ENCODE data around the gene CDK18.

CDK18 gene

DNA sequence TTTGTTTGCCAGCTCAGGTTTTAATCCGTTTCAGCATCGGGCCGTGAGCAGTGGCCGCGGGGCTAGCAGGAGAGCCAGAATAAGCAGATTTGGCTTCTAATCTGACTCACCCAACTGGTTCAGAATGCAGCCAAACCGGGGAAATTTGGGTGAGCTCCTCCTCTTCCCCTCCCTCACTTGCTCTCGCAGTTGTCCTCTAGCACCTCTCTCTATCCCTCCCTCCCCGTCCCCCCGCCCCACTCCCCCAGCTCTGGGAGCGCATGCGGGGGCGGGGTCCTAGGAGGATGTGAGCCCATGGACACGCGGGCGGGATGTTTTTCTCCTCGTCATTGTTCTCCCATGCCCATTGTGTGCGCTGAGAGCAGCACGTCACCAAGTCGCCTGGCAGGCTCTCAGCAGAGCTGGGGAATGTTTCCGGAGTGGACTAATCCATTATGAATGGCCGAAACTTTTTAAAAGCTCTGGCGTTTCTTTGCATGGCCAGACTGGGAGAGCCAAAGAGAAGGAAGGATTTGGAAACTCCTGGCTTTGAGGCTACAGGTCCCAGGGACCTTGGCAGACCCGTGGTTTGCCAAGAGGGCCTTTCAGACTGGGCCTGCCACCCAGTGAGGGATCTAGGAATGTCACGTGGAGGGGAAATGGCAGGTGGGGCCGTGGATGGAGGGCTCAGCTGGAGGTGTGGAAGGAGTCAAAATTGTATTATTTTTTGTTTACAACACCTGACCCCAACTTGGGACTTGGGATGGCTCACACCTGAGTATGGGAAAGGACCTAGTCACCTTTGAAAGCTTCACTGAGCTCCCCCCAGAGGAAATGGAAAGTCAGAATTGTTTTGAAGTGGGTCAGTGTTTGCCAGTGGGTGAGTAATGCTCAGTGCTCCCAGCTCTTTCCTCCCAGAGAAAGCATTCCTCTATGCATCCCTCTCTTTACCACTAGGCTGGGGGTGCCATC lies 39.2 kb downstream of the CDK18 start:
- Histone ChIP-seq H3K4me3 (replicated peaks; ENCODE audit: insufficient read depth, low read length) (no peak overlapping the region), H3K27ac (replicated peaks) (no peak overlapping the region), H3K27me3 (ENCODE audit: insufficient read depth, poor library complexity, severe bottlenecking) (peaks cover 16% of the 10 kb centered on the region)
- DNase-seq (ENCODE audit: low read depth in 1 of 2, low spot score in 1 of 2), result no peak
- TF ChIP-seq GABPA (IDR thresholded peaks at IDR 0.05; ENCODE audit: low read depth), result no peak
- TF ChIP-seq, protein P1, sequence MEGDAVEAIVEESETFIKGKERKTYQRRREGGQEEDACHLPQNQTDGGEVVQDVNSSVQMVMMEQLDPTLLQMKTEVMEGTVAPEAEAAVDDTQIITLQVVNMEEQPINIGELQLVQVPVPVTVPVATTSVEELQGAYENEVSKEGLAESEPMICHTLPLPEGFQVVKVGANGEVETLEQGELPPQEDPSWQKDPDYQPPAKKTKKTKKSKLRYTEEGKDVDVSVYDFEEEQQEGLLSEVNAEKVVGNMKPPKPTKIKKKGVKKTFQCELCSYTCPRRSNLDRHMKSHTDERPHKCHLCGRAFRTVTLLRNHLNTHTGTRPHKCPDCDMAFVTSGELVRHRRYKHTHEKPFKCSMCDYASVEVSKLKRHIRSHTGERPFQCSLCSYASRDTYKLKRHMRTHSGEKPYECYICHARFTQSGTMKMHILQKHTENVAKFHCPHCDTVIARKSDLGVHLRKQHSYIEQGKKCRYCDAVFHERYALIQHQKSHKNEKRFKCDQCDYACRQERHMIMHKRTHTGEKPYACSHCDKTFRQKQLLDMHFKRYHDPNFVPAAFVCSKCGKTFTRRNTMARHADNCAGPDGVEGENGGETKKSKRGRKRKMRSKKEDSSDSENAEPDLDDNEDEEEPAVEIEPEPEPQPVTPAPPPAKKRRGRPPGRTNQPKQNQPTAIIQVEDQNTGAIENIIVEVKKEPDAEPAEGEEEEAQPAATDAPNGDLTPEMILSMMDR (IDR thresholded peaks at IDR 0.05; ENCODE audit: insufficient read depth, low read length), result no peak
- TF ChIP-seq, protein P2, sequence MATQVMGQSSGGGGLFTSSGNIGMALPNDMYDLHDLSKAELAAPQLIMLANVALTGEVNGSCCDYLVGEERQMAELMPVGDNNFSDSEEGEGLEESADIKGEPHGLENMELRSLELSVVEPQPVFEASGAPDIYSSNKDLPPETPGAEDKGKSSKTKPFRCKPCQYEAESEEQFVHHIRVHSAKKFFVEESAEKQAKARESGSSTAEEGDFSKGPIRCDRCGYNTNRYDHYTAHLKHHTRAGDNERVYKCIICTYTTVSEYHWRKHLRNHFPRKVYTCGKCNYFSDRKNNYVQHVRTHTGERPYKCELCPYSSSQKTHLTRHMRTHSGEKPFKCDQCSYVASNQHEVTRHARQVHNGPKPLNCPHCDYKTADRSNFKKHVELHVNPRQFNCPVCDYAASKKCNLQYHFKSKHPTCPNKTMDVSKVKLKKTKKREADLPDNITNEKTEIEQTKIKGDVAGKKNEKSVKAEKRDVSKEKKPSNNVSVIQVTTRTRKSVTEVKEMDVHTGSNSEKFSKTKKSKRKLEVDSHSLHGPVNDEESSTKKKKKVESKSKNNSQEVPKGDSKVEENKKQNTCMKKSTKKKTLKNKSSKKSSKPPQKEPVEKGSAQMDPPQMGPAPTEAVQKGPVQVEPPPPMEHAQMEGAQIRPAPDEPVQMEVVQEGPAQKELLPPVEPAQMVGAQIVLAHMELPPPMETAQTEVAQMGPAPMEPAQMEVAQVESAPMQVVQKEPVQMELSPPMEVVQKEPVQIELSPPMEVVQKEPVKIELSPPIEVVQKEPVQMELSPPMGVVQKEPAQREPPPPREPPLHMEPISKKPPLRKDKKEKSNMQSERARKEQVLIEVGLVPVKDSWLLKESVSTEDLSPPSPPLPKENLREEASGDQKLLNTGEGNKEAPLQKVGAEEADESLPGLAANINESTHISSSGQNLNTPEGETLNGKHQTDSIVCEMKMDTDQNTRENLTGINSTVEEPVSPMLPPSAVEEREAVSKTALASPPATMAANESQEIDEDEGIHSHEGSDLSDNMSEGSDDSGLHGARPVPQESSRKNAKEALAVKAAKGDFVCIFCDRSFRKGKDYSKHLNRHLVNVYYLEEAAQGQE (IDR thresholded peaks at IDR 0.05; ENCODE audit: insufficient replicate concordance, low read depth), result no peak
- no peak for TF ChIP-seq SPI1 (IDR thresholded peaks at IDR 0.05; ENCODE audit: borderline replicate concordance, low read depth)
- no peak for TF ChIP-seq POLR2AphosphoS5 (IDR thresholded peaks at IDR 0.05; ENCODE audit: low read depth)

DNA sequence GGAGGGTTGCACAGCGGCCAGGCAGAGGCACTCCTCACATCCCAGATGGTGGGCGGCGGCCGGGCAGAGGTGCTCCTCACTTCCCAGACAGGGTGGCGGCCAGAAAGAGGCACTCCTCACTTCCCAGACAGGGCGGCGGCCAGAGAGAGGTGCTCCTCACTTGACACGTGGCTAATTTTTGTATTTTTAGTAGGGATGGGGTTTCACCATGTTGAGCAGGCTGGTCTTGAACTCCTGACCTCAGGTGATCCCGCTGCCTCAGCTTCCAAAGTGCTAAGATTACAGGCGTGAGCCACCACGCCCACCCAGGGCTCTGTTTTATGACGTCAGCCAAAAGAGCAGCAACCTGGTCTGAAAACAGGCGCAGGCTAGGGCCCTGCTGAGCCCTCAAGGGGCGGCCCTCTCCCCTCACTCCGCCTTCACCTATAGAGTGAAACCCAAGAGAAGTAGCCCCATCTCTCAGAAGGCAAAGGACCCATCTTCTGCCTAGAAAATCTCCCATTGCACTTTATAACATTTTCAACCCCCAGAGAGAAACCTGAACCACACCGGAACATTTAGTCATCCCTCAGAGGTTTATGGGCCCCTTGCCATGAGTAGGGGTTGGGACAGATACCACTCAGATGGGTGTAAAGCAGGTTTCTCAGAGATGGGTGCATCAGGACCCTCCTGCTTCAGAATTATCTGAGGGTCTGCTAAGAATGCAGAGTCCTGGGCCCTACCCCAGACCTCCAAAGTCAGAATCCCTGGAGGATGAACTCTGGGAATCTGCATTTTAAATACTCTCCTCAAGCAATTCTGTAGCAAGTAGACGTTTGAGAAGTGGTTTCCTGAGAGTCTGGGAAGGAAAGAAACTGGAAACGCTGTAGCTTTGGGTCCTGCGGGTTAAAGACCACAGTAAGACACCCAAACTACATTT lies 40.8 kb downstream of the CDK18 start:
- no peak overlapping the region for H3K27ac ChIP-seq (replicated peaks)
- TF ChIP-seq POLR2AphosphoS5 (IDR thresholded peaks at IDR 0.05; ENCODE audit: low read depth), result no peak
- TF ChIP-seq, protein P2 (IDR thresholded peaks at IDR 0.05; ENCODE audit: insufficient replicate concordance, low read depth), result no peak
- no peak for TF ChIP-seq GABPA (IDR thresholded peaks at IDR 0.05; ENCODE audit: low read depth)
- TF ChIP-seq SPI1 (IDR thresholded peaks at IDR 0.05; ENCODE audit: borderline replicate concordance, low read depth), result no peak
- TF ChIP-seq, protein P1 (IDR thresholded peaks at IDR 0.05; ENCODE audit: insufficient read depth, low read length), result no peak
- H3K4me3 ChIP-seq (replicated peaks; ENCODE audit: insufficient read depth, low read length), result no peak overlapping the region
- DNase-seq (ENCODE audit: low read depth in 1 of 2, low spot score in 1 of 2), result no peak
- H3K27me3 ChIP-seq (ENCODE audit: insufficient read depth, poor library complexity, severe bottlenecking), result peaks cover 16% of the 10 kb centered on the region

DNA sequence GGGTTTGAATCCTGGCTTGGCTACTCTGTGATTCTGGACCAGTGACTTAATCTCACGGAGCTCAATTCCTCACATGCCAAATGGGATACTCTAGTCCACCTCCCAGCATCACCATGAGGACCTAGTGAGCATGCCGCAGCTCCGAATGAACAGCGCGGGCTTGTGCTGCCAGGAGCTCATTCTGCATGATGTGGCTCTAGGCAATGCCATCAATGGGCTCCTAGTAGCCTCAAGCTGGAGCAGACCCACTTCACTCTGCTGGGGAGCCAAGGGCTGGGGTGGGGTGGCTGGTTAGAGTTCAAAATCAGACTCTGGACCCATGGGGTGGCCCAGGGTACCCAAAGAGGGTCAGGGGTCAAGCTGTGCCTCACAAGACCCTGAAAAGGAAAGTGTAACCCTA lies 41.5 kb downstream of the CDK18 start:
- Histone ChIP-seq H3K27me3 (ENCODE audit: insufficient read depth, poor library complexity, severe bottlenecking) (peaks cover 16% of the 10 kb centered on the region), H3K4me3 (replicated peaks; ENCODE audit: insufficient read depth, low read length) (no peak overlapping the region), H3K27ac (replicated peaks) (no peak overlapping the region)
- DNase-seq (ENCODE audit: low read depth in 1 of 2, low spot score in 1 of 2), result no peak
- TF ChIP-seq SPI1 (IDR thresholded peaks at IDR 0.05; ENCODE audit: borderline replicate concordance, low read depth), result no peak
- TF ChIP-seq, protein P1 (IDR thresholded peaks at IDR 0.05; ENCODE audit: insufficient read depth, low read length), result no peak
- TF ChIP-seq, protein P2 (IDR thresholded peaks at IDR 0.05; ENCODE audit: insufficient replicate concordance, low read depth), result no peak
- TF ChIP-seq POLR2AphosphoS5 (IDR thresholded peaks at IDR 0.05; ENCODE audit: low read depth), result no peak
- TF ChIP-seq GABPA (IDR thresholded peaks at IDR 0.05; ENCODE audit: low read depth), result no peak
